Measurements from ENCODE around the gene CORO2B. TPM values are rescaled to one million over a fixed set of nuclear protein-coding genes. Genes with fewer than 3 reads are reported as not detected.

The CORO2B gene
- total and polyA plus RNA-seq, 9 of the 15 experiments (the other 6 are each of a cell fraction or from before 2014, with no cell fraction given) = not detected

- ATAC-seq = no peak
- H3K4me2 ChIP-seq (ENCODE audit: insufficient read depth, low read length) = no peak overlapping the region
These were observed 98.1 kb downstream of the CORO2B start for GRCh38 chr15:68676926-68677325.

DNA sequence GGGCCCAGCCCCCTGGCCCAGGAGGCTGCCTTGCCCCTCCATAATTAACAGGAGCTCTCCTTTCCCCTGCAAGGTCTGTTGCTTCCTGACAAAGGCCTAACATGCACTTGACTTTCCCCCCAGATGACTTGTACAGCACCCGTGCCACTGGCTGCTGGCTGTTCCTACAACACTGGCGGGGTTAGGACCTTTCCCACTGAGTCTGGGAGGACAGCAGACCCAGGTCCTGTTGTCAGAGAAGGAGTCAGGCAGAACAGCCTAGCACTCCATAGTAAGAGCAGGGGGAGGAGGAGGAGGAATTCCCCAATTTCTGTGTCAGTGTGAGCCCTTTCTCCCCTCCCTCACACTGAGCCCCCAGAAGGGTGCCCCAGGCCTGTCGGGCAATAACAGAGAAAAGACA, 99.2 kb downstream of the CORO2B start:
- no peak for ATAC-seq
- no peak overlapping the region for H2AFZ ChIP-seq (ENCODE audit: low read depth, low read length)
- FAIRE-seq = no peak
- intact Hi-C loops (cut with micrococcal nuclease) = no loop called here
- no TSS peak for BruUV-seq (replicated peaks)
- H3K9me1 ChIP-seq (ENCODE audit: control insufficient read depth, insufficient read depth, low read length) = no peaks in the 10 kb centered on the region
- H3K4me2 ChIP-seq (ENCODE audit: insufficient read depth, low read length) = no peak overlapping the region
- no peak overlapping the region for H3K27ac ChIP-seq (ENCODE audit: extremely low read depth, low read depth, low read length)
- CTCF ChIA-PET (ENCODE audit: low intra/inter-chr PET ratio) = no interaction called here
- no peaks in the 10 kb centered on the region for H3K9me3 ChIP-seq (replicated peaks; ENCODE audit: control insufficient read depth, insufficient read depth, low read depth, low read length)
- 0% methylated on average over 3 of the region's 3 CpGs for WGBS (ENCODE audit: insufficient coverage, low coverage, missing lambda C conversion rate)
- POLR2A ChIA-PET = interaction anchor here (0.6 kb wide), 1 partner anchor 365 kb away, joined by 3 read pairs; no protein-coding TSS in a partner anchor
- TF ChIP-seq ZNF695 (CRISPR knock-in tag; IDR thresholded peaks at IDR 0.05) = no peak
- no peaks in the 10 kb centered on the region for H4K20me1 ChIP-seq (replicated peaks; ENCODE audit: control insufficient read depth, insufficient read depth, low read length)
- H3K4me1 ChIP-seq (replicated peaks in 1 of 2; ENCODE audit: control insufficient read depth in 2 of 2, insufficient read depth in 2 of 2, low read length in 2 of 2) = no peaks in the 10 kb centered on the region
- in situ Hi-C loops (cut with MboI) = no loop called here
- H3K9ac ChIP-seq (ENCODE audit: insufficient read depth in 1 of 2, low read depth in 2 of 2, low read length in 2 of 2) = no peak overlapping the region
- H3K36me3 ChIP-seq (ENCODE audit: control insufficient read depth, insufficient read depth, low read length) = no peaks in the 10 kb centered on the region
- peaks cover 8 to 36% of the 10 kb centered on the region in 2 experiments; a peak in 3 of 5 replicates for H3K27me3 ChIP-seq (ENCODE audit: control insufficient read depth in 2 of 2, insufficient read depth in 2 of 2, low read length in 2 of 2)
- no peak overlapping the region for H3K4me3 ChIP-seq
- H3K79me2 ChIP-seq (ENCODE audit: control insufficient read depth, insufficient read depth, low read length) = no peaks in the 10 kb centered on the region
- DNase-seq (ENCODE audit: extremely low read depth in 1 of 4, low spot score in 3 of 4) = no peak

More at GRCh38 chr15:68676926-68677325, 98.1 kb downstream of the CORO2B start:
- ChIA-PET CTCF (ENCODE audit: low intra/inter-chr PET ratio) (no interaction called here), POLR2A (no interaction called here)
- H3K9me1 ChIP-seq (ENCODE audit: control insufficient read depth, insufficient read depth, low read length) = no peaks in the 10 kb centered on the region
- H2AFZ ChIP-seq (ENCODE audit: low read depth, low read length) = no peak overlapping the region
- no peaks in the 10 kb centered on the region for H4K20me1 ChIP-seq (replicated peaks; ENCODE audit: control insufficient read depth, insufficient read depth, low read length)
- no peak overlapping the region for H3K27ac ChIP-seq (ENCODE audit: extremely low read depth, low read depth, low read length)
- no peaks in the 10 kb centered on the region for H3K36me3 ChIP-seq (ENCODE audit: control insufficient read depth, insufficient read depth, low read length)
- in situ Hi-C loops (cut with MboI) (no loop called here), intact Hi-C loops (cut with micrococcal nuclease) (no loop called here)
- 3% methylated on average over 4 of the region's 4 CpGs for WGBS (ENCODE audit: insufficient coverage, low coverage, missing lambda C conversion rate)
- no TSS peak for BruUV-seq (replicated peaks)
- no peaks in the 10 kb centered on the region for H3K79me2 ChIP-seq (ENCODE audit: control insufficient read depth, insufficient read depth, low read length)
- no peak for FAIRE-seq
- no peak for DNase-seq (ENCODE audit: extremely low read depth in 1 of 4, low spot score in 3 of 4)
- H3K9me3 ChIP-seq (replicated peaks; ENCODE audit: control insufficient read depth, insufficient read depth, low read depth, low read length) = no peaks in the 10 kb centered on the region
- no peaks in the 10 kb centered on the region for H3K4me1 ChIP-seq (replicated peaks in 1 of 2; ENCODE audit: control insufficient read depth in 2 of 2, insufficient read depth in 2 of 2, low read length in 2 of 2)
- H3K9ac ChIP-seq (ENCODE audit: insufficient read depth in 1 of 2, low read depth in 2 of 2, low read length in 2 of 2) = no peak overlapping the region
- no peak overlapping the region for H3K4me3 ChIP-seq
- H3K27me3 ChIP-seq (ENCODE audit: control insufficient read depth in 2 of 2, insufficient read depth in 2 of 2, low read length in 2 of 2) = peaks cover 8 to 37% of the 10 kb centered on the region in 2 experiments; a peak in 3 of 5 replicates
- TF ChIP-seq NBN (IDR thresholded peaks at IDR 0.05; ENCODE audit: low read depth) (no peak), TOE1 (IDR thresholded peaks at IDR 0.05; ENCODE audit: borderline replicate concordance) (no peak), TOE1 (CRISPR knock-in tag; IDR thresholded peaks at IDR 0.05; ENCODE audit: borderline replicate concordance, low read depth) (no peak), TAF9B (IDR thresholded peaks at IDR 0.05; ENCODE audit: partially characterized antibody) (no peak), CHCHD3 (CRISPR knock-in tag; IDR thresholded peaks at IDR 0.05) (no peak), RFX7 (CRISPR knock-in tag; IDR thresholded peaks at IDR 0.05) (no peak), OTX1 (CRISPR knock-in tag; IDR thresholded peaks at IDR 0.05) (no peak), ZNF589 (CRISPR knock-in tag; IDR thresholded peaks at IDR 0.05; ENCODE audit: low read depth) (no peak)

Data from K562 (cell line).